ENCODE measurements around the gene CCSAP.

Gene CCSAP

DNA sequence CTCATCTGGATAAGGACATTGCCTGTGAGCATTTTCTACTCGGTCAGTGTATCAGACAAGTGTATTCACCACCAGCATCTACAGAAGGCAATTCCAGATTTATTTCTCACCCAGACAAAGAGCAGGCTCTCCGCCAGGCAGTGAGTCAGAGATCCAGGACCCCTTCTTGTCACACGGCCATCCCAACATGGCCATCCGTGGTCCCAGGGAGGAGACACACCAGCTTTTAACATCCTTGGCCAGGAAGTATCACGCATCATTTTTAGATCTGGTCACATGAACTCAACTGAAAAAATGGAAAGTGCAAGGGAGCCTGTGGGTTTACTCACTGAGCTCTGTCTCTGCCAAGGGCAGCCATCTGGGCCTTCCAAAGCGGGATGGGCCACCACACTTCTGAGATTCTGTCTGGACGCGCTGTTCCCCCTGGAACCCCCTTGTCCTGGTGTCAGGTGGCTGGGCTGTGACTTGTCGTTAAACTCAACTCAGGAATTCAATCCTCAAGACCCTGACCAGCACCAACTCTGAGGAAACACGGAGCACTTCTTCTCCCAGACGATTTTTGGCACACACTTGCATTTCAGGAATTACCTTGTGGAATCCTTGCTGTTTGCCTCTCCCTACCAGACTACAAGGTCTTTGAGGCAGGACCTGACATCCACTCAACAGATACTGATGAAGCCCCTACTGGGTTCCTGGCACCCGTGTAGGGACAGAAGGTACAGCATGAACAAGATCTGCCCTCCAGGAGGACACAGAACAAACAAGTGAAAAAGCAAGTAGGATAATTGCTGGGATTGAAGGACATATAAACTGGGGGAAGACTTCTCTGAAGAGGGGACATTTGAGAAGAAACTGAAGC is 21.6 kb upstream of the CCSAP start:
- H3K4me3 ChIP-seq (ENCODE audit: low read depth, low read length), result no peak overlapping the region
- H3K27ac ChIP-seq (ENCODE audit: low read depth, low read length), result no peak overlapping the region
- no peaks in the 10 kb centered on the region for H3K27me3 ChIP-seq (ENCODE audit: control insufficient read depth, insufficient read depth, low read length)
- no peaks in the 10 kb centered on the region for H3K36me3 ChIP-seq (ENCODE audit: control insufficient read depth, insufficient read depth, low read length)
- 0 out of 2 replicates have a peak, but pooled peaks cover 3% of the 10 kb centered on the region for H3K9me3 ChIP-seq (ENCODE audit: control insufficient read depth, insufficient read depth, low read depth, low read length)
- H3K4me1 ChIP-seq (ENCODE audit: control insufficient read depth, insufficient read depth, low read length), result peaks cover 8% of the 10 kb centered on the region; the same call in 1 of the 2 replicates
- no peak overlapping the region for H3K9ac ChIP-seq (ENCODE audit: low read length)

DNA sequence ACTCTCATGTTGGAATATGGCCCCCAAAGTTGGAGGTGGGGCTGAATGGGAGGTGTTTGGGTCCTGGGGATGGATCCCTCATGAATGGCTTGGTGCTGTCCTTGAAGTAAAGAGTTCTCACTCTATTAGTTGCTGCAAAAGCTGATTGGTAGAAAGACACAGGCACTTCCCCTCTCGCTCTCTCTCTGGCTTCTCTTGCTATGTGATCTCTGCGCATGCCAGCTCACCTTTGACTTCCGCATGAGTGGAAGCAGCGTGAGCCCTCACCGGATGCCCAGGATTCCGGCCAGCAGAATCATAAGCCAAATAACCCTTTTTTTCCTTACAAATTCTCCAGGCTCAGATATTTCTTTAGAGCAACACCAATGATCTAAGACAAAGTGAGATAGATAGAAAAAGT is 20.9 kb upstream of the CCSAP start:
- H3K27ac ChIP-seq (ENCODE audit: low read depth, low read length), result no peak overlapping the region
- no peak overlapping the region for H3K4me3 ChIP-seq (ENCODE audit: low read depth, low read length)
- H3K9me3 ChIP-seq (ENCODE audit: control insufficient read depth, insufficient read depth, low read depth, low read length), result 0 out of 2 replicates have a peak, but pooled peaks cover 3% of the 10 kb centered on the region
- no peak overlapping the region for H3K9ac ChIP-seq (ENCODE audit: low read length)
- H3K36me3 ChIP-seq (ENCODE audit: control insufficient read depth, insufficient read depth, low read length), result no peaks in the 10 kb centered on the region
- no peaks in the 10 kb centered on the region for H3K27me3 ChIP-seq (ENCODE audit: control insufficient read depth, insufficient read depth, low read length)
- H3K4me1 ChIP-seq (ENCODE audit: control insufficient read depth, insufficient read depth, low read length), result peaks cover 8% of the 10 kb centered on the region; the same call in 1 of the 2 replicates

DNA sequence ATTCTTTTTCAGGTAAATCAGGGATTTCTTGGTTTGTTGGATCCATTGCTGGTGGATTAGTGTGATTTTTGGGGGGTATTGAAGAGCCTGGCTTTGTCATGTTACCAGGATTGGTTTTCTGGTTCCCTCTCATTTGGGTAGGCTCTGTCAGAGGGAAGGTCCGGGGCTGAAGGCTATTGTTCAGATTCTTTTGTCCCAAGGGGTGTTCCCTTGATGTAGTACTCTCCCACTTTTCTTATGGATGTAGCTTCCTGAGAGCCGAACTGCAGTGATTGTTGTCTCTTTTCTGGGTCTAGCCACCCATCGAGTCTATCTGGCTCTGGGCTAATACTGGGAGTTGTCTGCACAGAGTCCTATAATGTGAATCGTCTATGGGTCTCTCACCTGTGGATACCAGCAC is 17.6 kb upstream of the CCSAP start:
- no peaks in the 10 kb centered on the region; the same call in 1 of the 2 replicates for H3K9me3 ChIP-seq (ENCODE audit: control insufficient read depth, insufficient read depth, low read depth, low read length)
- no peaks in the 10 kb centered on the region for H3K36me3 ChIP-seq (ENCODE audit: control insufficient read depth, insufficient read depth, low read length)
- H3K27me3 ChIP-seq (ENCODE audit: control insufficient read depth, insufficient read depth, low read length), result no peaks in the 10 kb centered on the region
- no peak overlapping the region for H3K4me3 ChIP-seq (ENCODE audit: low read depth, low read length)
- no peak overlapping the region for H3K27ac ChIP-seq (ENCODE audit: low read depth, low read length)
- peaks cover 8% of the 10 kb centered on the region; the same call in 1 of the 2 replicates for H3K4me1 ChIP-seq (ENCODE audit: control insufficient read depth, insufficient read depth, low read length)
- no peak overlapping the region for H3K9ac ChIP-seq (ENCODE audit: low read length)

DNA sequence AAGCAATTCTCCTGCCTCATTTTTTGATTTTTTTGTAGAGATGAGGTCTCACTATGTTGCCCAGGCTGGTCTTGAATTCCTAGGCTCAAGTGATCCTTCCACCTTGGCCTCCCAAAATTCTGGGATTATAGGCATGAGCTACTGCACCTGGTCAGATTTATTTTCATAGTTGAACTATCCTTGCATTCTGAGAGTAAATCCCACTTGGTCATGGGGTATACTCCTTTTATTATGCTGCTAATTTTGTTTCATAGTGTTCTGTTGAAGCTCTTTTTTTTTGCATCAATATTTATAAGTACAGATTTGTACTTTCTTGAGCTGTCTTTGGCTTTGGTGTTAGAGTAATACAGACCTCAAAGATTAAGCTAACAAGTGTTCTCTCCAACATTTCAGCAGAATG is 12.8 kb upstream of the CCSAP start:
- H3K4me1 ChIP-seq (ENCODE audit: control insufficient read depth, insufficient read depth, low read length), result peaks cover 5% of the 10 kb centered on the region; the same call in 1 of the 2 replicates
- H3K36me3 ChIP-seq (ENCODE audit: control insufficient read depth, insufficient read depth, low read length), result no peaks in the 10 kb centered on the region
- no peak overlapping the region for H3K27ac ChIP-seq (ENCODE audit: low read depth, low read length)
- H3K27me3 ChIP-seq (ENCODE audit: control insufficient read depth, insufficient read depth, low read length), result no peaks in the 10 kb centered on the region
- H3K9ac ChIP-seq (ENCODE audit: low read length), result no peak overlapping the region
- peaks cover 10% of the 10 kb centered on the region for H3K9me3 ChIP-seq (ENCODE audit: control insufficient read depth, insufficient read depth, low read depth, low read length)
- H3K4me3 ChIP-seq (ENCODE audit: low read depth, low read length), result no peak overlapping the region

DNA sequence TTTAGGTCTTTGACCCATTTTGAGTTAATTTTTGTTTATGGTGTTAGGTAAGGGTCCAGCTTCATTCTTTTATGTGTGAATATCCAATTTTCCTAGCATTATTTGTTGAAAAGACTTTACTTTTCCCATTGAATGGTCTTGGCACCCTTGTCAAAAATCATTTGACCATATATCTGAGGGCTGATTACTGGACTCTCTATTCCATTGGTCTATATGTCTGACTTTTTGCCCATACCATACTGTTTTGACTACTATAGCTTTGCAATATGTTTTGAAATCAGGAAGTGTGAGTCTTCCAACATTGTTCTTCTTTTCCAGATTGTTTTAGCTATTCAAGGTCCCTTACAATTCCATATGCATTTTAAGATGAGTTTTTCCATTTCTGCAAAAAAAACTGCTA is 11.4 kb upstream of the CCSAP start:
- H3K9ac ChIP-seq (ENCODE audit: low read length), result no peak overlapping the region
- H3K4me1 ChIP-seq (ENCODE audit: control insufficient read depth, insufficient read depth, low read length), result no peaks in the 10 kb centered on the region
- no peaks in the 10 kb centered on the region for H3K27me3 ChIP-seq (ENCODE audit: control insufficient read depth, insufficient read depth, low read length)
- peaks cover 10% of the 10 kb centered on the region for H3K9me3 ChIP-seq (ENCODE audit: control insufficient read depth, insufficient read depth, low read depth, low read length)
- H3K27ac ChIP-seq (ENCODE audit: low read depth, low read length), result no peak overlapping the region
- no peaks in the 10 kb centered on the region for H3K36me3 ChIP-seq (ENCODE audit: control insufficient read depth, insufficient read depth, low read length)
- H3K4me3 ChIP-seq (ENCODE audit: low read depth, low read length), result no peak overlapping the region

DNA sequence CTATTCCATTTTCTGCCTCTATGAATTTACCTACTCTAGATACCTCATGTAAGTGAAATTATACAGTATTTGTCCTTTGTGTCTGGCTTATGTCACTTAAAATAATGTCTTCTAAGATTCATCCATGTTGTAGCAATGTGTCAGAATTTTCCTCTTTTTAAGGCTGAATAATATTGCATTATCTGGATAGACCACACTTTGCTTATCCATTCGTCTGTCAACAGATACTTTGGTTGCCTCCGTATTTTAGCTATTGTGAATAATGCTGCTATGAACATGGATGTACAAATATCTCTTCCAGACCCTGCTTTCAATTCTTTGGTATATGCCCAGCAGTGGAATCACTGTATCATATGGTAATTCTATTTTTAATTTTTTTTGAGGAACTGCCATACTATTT is 10.1 kb upstream of the CCSAP start:
- H3K9ac ChIP-seq (ENCODE audit: low read length), result no peak overlapping the region
- no peaks in the 10 kb centered on the region for H3K27me3 ChIP-seq (ENCODE audit: control insufficient read depth, insufficient read depth, low read length)
- H3K36me3 ChIP-seq (ENCODE audit: control insufficient read depth, insufficient read depth, low read length), result no peaks in the 10 kb centered on the region
- H3K4me1 ChIP-seq (ENCODE audit: control insufficient read depth, insufficient read depth, low read length), result no peaks in the 10 kb centered on the region
- H3K27ac ChIP-seq (ENCODE audit: low read depth, low read length), result no peak overlapping the region
- no peak overlapping the region for H3K4me3 ChIP-seq (ENCODE audit: low read depth, low read length)
- peaks cover 10% of the 10 kb centered on the region for H3K9me3 ChIP-seq (ENCODE audit: control insufficient read depth, insufficient read depth, low read depth, low read length)

DNA sequence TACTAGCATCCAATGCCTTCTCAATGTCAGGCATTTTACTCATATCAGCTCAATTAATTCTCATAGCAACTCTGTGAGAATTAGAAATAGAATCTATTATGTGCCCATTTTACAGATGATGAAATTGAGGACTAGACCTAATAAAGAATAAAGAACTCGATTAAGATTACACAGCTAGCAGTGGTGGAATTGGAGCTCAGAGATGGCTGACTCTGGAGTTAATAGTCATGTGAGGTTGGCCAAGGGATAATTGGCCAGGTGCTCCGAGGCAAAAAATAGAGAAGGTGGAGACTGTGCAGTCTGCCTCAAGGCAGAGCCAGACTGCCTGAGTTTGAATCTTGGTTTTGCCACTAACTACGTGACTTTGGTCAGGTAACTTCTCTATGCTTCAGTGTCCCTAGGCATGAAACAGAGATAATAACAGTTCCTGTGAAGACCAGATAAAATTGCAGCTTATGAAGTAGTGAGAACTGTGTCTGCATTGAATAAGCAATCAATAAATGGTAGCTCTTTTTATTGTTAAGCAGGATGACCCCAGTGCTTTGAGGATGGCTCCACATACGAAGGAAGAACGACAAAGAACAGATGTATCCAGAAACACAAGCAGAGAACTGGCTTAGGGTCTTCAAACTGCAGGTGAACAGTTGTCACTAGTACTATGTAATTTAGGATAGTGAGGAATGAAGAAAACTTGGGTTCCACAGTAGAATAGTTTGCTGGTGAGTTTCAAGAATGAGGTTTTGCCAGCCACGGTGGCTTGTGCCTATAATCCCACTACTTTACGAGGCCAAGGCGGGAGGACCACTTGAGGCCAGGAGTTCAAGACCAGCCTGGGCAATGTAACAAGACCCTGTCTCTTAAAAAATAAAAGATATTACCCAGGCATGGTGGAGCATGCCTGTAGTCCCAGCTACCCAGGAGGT is 6.9 kb upstream of the CCSAP start:
- Histone ChIP-seq H3K27me3 (ENCODE audit: control insufficient read depth, insufficient read depth, low read length) (peaks cover 14% of the 10 kb centered on the region; the same call in 1 of the 2 replicates), H3K4me3 (ENCODE audit: low read depth, low read length) (no peak overlapping the region), H3K9ac (ENCODE audit: low read length) (no peak overlapping the region), H3K9me3 (ENCODE audit: control insufficient read depth, insufficient read depth, low read depth, low read length) (peaks cover 12% of the 10 kb centered on the region), H3K4me1 (ENCODE audit: control insufficient read depth, insufficient read depth, low read length) (no peaks in the 10 kb centered on the region), H3K27ac (ENCODE audit: low read depth, low read length) (no peak overlapping the region), H3K36me3 (ENCODE audit: control insufficient read depth, insufficient read depth, low read length) (no peaks in the 10 kb centered on the region)

DNA sequence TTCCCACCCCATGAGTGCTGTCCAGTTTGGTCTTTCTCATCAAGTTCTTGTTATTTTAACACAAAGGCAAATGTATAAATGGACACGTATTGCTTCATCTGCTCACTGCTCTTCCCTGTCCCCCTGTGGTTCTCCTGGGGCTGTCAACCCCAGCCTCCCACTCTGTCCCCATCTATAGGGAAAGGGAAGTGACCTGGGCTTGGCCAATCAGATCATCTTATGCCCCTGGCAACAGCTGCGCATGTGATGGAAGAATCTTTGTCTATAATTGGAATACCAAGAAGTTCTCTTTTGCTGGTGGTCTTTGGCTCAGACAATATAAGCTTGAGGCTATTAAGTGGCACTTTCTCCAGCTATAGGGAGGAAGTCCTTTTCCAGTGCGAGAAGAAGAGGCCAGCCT is 4.7 kb upstream of the CCSAP start:
- H3K36me3 ChIP-seq (ENCODE audit: control insufficient read depth, insufficient read depth, low read length), result no peaks in the 10 kb centered on the region
- H3K4me1 ChIP-seq (ENCODE audit: control insufficient read depth, insufficient read depth, low read length), result no peaks in the 10 kb centered on the region
- peaks cover 31% of the 10 kb centered on the region for H3K27me3 ChIP-seq (ENCODE audit: control insufficient read depth, insufficient read depth, low read length)
- no peak overlapping the region for H3K9ac ChIP-seq (ENCODE audit: low read length)
- H3K4me3 ChIP-seq (ENCODE audit: low read depth, low read length), result no peak overlapping the region
- H3K27ac ChIP-seq (ENCODE audit: low read depth, low read length), result no peak overlapping the region
- peaks cover 7% of the 10 kb centered on the region; the same call in 1 of the 2 replicates for H3K9me3 ChIP-seq (ENCODE audit: control insufficient read depth, insufficient read depth, low read depth, low read length)

DNA sequence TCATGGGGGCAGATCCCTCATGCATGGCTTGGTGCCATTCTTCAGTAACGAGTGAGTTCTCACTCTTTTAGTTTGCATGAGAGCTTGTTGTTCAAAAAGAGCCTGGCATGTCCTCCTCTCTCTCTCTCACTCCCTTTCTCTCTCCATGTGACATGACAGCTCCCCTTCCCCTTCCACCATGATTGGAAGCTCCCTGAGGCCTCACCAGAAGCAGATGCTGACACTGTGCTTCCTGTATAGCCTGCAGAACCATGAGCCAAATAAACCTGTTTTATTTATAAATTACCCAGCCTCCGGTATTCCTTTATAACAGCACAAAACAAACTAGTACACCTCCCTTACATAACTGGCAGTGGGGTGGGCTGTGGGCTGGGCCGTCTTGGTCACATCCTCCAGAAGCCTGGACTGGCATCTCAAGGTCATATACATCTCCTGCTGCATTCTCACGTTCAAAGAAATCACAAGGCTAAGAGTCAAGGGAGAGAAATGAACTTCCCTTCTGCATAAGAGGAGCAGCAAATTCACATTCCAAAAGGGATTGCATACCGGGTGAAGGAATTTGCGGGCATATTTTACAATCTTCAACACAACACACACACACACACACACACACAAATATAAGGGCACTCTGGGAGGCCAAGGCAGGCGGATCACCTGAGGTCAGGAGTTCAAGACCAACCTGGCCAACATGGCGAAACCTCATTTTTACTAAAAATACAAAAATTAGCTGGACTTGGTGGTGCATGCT is 2.3 kb upstream of the CCSAP start:
- no peak overlapping the region for H3K27ac ChIP-seq (ENCODE audit: low read depth, low read length)
- peaks cover 5% of the 10 kb centered on the region; the same call in 1 of the 2 replicates for H3K4me1 ChIP-seq (ENCODE audit: control insufficient read depth, insufficient read depth, low read length)
- H3K9me3 ChIP-seq (ENCODE audit: control insufficient read depth, insufficient read depth, low read depth, low read length), result peaks cover 7% of the 10 kb centered on the region; the same call in 1 of the 2 replicates
- H3K4me3 ChIP-seq (ENCODE audit: low read depth, low read length), result no peak overlapping the region
- no peaks in the 10 kb centered on the region for H3K36me3 ChIP-seq (ENCODE audit: control insufficient read depth, insufficient read depth, low read length)
- peaks cover 31% of the 10 kb centered on the region for H3K27me3 ChIP-seq (ENCODE audit: control insufficient read depth, insufficient read depth, low read length)
- no peak overlapping the region for H3K9ac ChIP-seq (ENCODE audit: low read length)

DNA sequence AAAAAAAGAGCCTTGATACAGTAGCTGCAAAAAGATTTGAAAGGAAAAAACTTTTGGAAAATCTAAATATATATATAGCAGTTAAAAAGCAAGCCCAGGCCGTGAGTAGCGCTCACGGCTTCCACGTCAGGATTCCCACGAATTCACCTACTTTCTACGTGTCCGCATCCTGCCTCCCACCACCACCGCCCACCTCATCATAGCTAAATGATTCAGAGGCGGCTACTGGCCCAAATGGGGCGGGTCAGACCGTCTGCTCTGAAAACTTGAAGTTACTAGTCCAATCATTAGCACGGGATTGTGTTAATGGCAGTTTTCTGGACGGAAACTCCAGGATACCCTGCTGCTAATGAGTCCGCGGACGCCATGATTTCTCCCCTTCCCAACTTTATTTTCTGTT is 1.3 kb upstream of the CCSAP start:
- Histone ChIP-seq H3K4me1 (ENCODE audit: control insufficient read depth, insufficient read depth, low read length) (peaks cover 13% of the 10 kb centered on the region; the same call in 1 of the 2 replicates), H3K27me3 (ENCODE audit: control insufficient read depth, insufficient read depth, low read length) (peaks cover 31% of the 10 kb centered on the region), H3K9ac (ENCODE audit: low read length) (no peak overlapping the region), H3K4me3 (ENCODE audit: low read depth, low read length) (no peak overlapping the region), H3K36me3 (ENCODE audit: control insufficient read depth, insufficient read depth, low read length) (no peaks in the 10 kb centered on the region), H3K9me3 (ENCODE audit: control insufficient read depth, insufficient read depth, low read depth, low read length) (peaks cover 7% of the 10 kb centered on the region; the same call in 1 of the 2 replicates), H3K27ac (ENCODE audit: low read depth, low read length) (no peak overlapping the region)

Measured in HUES6 (cell line).